Activated T-helper 1 cell treated with anti-CD3 and anti-CD28 coated beads, Interleukin-12 subunit alpha, Interleukin-12 subunit beta, Interleukin-2, Interleukin-4 antibody, amounts not matched to agents 30 ng/mL and 10 ng/mL and 1 ng/mL, durations not matched to agents 14 hours and 24 hours and 36 hours (primary cell): ENCODE measurements around the gene OPN4. TPM values are rescaled to one million over a fixed set of nuclear protein-coding genes. Genes with fewer than 3 reads are reported as not detected.
"Not testable (repeated sequence)": the region's sequence is repeated elsewhere in the genome, so short reads cannot be mapped to it uniquely, and the experiment has no call there.

Source experiments
- DNase-seq: peaks from one replicate; pipeline ENCODE4 v3.0.0; 2021; ENCODE audit warnings: low spot score
- H3K27ac Mint-ChIP-seq: one replicate; pipeline ENCODE4 v1.8.0; 2021; ENCODE audit warnings: mild to moderate bottlenecking, mixed read lengths
- H3K27me3 Mint-ChIP-seq: one replicate; pipeline ENCODE4 v1.8.0; 2022; ENCODE audit warnings: mild to moderate bottlenecking, moderate library complexity, mixed read lengths; ENCODE audit not compliant: insufficient read depth
- H3K36me3 Mint-ChIP-seq: one replicate; pipeline ENCODE4 v1.8.0; 2021; ENCODE audit warnings: low read depth, mixed read lengths
- H3K4me1 Mint-ChIP-seq: one replicate; pipeline ENCODE4 v1.8.0; 2021; ENCODE audit warnings: low read depth, mixed read lengths
- H3K4me3 Mint-ChIP-seq: one replicate; pipeline ENCODE4 v1.8.0; 2021; ENCODE audit warnings: mild to moderate bottlenecking, moderate library complexity, mixed read lengths
- H3K9me3 Mint-ChIP-seq: one replicate; pipeline ENCODE4 v1.8.0; 2021; ENCODE audit warnings: mixed read lengths
- intact Hi-C: fragments of 100-400 bp; cut with micrococcal nuclease; formaldehyde crosslinking; loops from one replicate; pipeline ENCODE4 v1.15.1; 2024
- total RNA-seq: library from RNA; stranded (reverse); gene quantifications from 2 replicates; pipeline ENCODE4 v1.2.3, GENCODE V29; 2022

The OPN4 gene
- total RNA-seq, 1 donor from 2014 or later = not detected

DNA sequence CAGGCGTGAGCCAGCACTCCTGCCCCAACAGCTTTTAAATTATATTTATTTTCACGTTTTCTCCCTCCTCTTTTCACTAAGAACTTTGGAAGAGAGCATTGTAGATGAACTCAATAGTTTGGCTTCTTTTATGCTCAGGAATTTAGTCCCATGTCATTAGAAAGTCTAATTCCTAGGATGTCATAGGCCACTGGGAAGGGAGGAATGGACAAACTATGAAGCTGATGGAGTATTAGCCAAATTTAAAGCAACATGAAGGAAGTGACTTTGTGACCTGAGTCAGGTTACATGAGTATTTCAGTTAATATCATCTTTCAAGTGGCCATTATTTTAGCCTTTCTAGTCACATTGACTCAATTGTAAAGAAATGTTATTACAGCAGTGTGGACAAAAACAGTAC lies 18.0 kb upstream of the OPN4 start:
- Mint-ChIP-seq H3K27me3 (peaks cover 35% of the 10 kb centered on the region), H3K36me3 (no peaks in the 10 kb centered on the region), H3K9me3 (peaks cover 1% of the 10 kb centered on the region), H3K4me1 (no peaks in the 10 kb centered on the region), H3K4me3 (no peak overlapping the region), H3K27ac (no peak overlapping the region)
- intact Hi-C loops = no loop called here
- DNase-seq = no peak

DNA sequence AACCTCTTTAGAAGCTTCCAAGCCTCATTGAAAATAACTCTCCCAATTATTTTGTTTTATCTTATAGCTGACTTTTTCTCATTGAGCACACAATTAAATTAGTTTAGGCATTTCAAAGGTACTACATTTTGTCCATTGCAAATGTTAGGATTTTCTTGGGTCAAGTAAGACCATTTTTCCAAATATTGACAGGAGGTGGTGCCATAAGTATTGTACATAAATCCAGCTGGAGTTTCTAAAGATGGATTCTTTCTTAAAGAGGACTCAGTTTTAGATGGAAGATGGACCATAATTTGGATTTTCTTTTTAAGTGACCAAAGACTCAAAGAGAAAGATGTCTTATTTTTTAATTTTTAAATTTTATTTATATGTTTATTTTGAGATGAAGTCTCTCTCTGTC lies 12.3 kb upstream of the OPN4 start:
- intact Hi-C loops = no loop called here
- Mint-ChIP-seq H3K27me3 (peaks cover 19% of the 10 kb centered on the region), H3K4me3 (no peak overlapping the region), H3K36me3 (peaks cover 2% of the 10 kb centered on the region), H3K27ac (no peak overlapping the region), H3K9me3 (peaks cover 9% of the 10 kb centered on the region), H3K4me1 (peaks cover 11% of the 10 kb centered on the region)
- no peak for DNase-seq

DNA sequence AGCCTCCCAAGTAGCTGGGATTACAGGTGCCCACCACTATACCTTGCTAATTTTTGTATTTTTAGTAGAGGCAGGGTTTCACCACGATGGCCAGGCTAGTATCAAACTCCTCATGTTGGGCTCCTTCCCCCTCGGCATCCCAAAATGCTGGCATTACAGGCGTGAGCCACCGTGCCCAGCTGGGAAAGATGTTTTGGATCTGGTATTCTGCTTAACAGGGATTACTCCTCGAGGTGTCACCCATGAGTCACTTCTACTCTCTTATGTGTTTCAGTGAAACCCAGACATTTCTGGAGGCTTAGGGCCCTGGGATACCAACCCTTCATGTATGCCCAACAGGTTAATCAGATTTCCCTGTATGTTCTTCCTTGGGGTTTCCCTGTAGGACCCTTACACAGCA lies 11.8 kb upstream of the OPN4 start:
- intact Hi-C loops = no loop called here
- H3K27me3 Mint-ChIP-seq = peaks cover 15% of the 10 kb centered on the region
- H3K27ac Mint-ChIP-seq = no peak overlapping the region
- H3K4me3 Mint-ChIP-seq = no peak overlapping the region
- peaks cover 11% of the 10 kb centered on the region for H3K4me1 Mint-ChIP-seq
- peaks cover 2% of the 10 kb centered on the region for H3K36me3 Mint-ChIP-seq
- H3K9me3 Mint-ChIP-seq = peaks cover 9% of the 10 kb centered on the region
- no peak for DNase-seq

DNA sequence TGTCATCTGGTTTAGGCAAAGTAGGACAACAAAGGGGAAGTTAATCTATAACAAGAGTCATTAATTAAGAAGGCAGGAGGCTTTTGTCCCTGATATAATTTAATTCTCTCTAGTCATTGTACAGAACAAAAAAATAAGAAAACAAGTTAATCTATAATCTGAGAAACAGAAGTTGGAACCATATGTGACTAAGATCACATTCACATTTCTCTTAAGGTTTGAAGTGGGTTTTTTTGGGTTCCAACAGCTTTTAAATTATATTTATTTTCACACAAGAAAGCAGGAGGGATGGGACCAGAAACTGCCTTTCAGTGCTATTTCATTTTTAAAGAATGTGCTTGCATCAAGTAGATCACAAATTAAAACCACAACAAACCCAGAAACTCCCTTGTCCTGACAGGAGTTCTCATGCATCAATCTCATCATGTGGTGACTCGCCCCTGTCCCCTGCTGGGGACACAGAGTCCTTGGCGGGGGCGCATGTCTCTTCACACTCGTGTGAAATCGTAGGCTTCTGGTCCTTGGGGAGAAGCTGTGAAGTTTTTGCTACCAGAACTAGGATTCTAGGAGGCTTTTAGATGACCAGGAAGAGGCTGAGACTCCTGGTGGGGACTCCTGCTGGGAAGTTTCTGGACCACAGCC lies 10.1 kb upstream of the OPN4 start:
- H3K9me3 Mint-ChIP-seq = peaks cover 9% of the 10 kb centered on the region
- no peak overlapping the region for H3K27ac Mint-ChIP-seq
- peaks cover 15% of the 10 kb centered on the region for H3K27me3 Mint-ChIP-seq
- H3K36me3 Mint-ChIP-seq = peaks cover 2% of the 10 kb centered on the region
- peaks cover 11% of the 10 kb centered on the region for H3K4me1 Mint-ChIP-seq
- H3K4me3 Mint-ChIP-seq = no peak overlapping the region
- DNase-seq = no peak
- intact Hi-C loops = no loop called here

DNA sequence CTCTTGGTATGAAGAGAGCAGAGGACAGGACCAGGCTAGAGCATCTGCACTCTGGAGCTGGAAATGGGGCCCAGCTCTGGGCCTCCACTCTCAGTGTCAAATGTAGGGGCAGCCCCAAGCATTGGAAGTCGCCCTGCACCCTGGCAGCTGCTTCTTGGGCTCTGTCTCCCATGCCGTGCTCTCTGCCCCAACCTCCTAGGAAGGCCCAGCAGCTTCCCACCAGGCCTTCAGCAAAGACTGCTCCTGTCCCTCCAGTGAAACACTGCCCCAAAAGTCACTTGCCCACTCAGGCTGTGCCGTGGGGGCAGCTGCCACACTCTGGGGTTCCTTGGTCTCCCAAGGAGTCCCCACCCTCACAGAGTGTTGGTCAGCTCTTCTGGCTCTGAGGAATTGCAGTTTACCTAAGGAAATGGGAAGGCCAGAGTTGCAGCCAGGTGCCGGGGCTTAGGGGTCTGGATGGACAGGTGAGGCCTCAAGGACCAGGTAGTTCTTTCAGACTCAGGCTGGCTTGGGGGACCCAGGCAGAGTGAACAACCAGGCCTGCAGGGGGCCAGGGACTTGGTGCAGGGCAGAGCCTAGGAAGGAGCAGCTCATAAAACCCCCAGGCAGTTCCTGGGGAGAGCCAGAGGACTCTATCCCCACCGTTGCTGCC lies 9.4 kb upstream of the OPN4 start:
- H3K9me3 Mint-ChIP-seq = peaks cover 9% of the 10 kb centered on the region
- no peak for DNase-seq
- peaks cover 11% of the 10 kb centered on the region for H3K4me1 Mint-ChIP-seq
- no peak overlapping the region for H3K27ac Mint-ChIP-seq
- intact Hi-C loops = no loop called here
- H3K36me3 Mint-ChIP-seq = peaks cover 2% of the 10 kb centered on the region
- peaks cover 13% of the 10 kb centered on the region for H3K27me3 Mint-ChIP-seq
- H3K4me3 Mint-ChIP-seq = no peak overlapping the region

DNA sequence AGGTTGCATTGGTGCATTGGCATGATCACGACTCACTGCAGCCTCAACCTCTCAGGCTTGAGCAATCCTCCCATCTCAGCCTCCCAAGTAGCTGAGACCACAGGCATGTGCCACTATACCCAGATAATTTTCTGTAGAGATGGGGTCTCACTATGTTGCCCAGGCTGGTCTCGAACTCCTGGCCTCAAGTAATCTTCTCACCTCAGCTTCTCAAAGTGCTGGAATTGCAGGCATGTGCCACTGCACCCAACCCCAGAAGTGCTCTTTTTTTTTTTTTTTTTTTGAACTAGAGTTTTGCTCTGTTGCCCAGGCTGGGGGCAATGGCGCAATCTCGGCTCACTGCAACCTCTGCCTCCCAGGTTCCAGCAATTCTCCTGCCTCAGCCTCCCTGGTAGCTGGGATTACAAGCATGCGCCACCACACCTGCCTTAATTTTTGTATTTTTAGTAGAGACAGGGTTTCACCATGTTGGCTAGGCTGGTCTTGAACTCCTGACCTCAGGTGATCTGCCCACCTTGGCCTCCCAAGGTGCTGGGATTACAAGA lies 8.7 kb upstream of the OPN4 start:
- H3K4me3 Mint-ChIP-seq, H3K36me3 Mint-ChIP-seq, intact Hi-C loops, DNase-seq, H3K27ac Mint-ChIP-seq, H3K9me3 Mint-ChIP-seq: not testable (repeated sequence)
- H3K4me1 Mint-ChIP-seq = peaks cover 11% of the 10 kb centered on the region
- H3K27me3 Mint-ChIP-seq = peaks cover 10% of the 10 kb centered on the region

DNA sequence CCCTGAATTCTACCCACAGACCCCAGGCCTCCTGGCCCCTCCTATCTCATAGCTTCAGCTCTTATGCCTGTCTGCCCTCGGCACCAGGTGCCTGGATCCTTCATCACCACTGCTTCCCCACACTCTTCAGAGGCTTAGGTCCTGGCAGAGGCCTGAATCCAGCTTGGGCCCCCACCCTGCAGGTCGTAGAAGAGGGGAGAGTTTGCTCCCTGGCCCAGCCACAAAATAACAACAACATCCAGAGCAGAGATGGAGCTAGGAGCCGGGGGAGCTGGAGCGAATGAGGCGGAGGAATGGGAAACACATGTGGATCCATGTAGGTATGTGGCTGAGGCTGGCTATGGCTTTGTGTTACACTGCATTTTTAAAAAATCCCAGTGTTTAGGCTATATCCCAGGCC lies 7.8 kb upstream of the OPN4 start:
- intact Hi-C loops = no loop called here
- no peak for DNase-seq
- Mint-ChIP-seq H3K4me3 (no peak overlapping the region), H3K27me3 (peaks cover 10% of the 10 kb centered on the region), H3K4me1 (peaks cover 11% of the 10 kb centered on the region), H3K9me3 (peaks cover 6% of the 10 kb centered on the region), H3K36me3 (peaks cover 2% of the 10 kb centered on the region), H3K27ac (no peak overlapping the region)

DNA sequence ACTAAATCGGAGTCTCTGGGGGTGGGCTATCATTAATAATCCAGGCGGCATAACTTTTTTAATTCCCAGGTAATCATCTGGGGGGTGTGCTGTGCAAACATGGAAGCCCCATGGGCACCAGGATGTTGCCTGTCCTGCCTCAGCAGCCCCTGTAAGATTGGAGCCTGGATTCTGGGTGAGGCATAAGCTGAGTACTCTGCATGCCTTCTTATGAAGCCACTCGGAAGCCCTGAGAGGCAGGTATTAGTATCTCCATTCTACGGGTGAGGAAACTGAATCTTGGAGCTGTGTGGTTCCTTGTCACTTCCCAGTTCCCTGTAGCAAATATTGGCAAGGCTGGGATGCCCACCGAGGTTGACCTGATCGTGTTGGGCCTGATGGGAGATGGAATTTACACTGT lies 7.4 kb upstream of the OPN4 start:
- H3K9me3 Mint-ChIP-seq = peaks cover 2% of the 10 kb centered on the region
- DNase-seq = no peak
- H3K36me3 Mint-ChIP-seq = no peaks in the 10 kb centered on the region
- intact Hi-C loops = no loop called here
- peaks cover 6% of the 10 kb centered on the region for H3K27me3 Mint-ChIP-seq
- H3K4me1 Mint-ChIP-seq = peaks cover 11% of the 10 kb centered on the region
- no peak overlapping the region for H3K27ac Mint-ChIP-seq
- no peak overlapping the region for H3K4me3 Mint-ChIP-seq

DNA sequence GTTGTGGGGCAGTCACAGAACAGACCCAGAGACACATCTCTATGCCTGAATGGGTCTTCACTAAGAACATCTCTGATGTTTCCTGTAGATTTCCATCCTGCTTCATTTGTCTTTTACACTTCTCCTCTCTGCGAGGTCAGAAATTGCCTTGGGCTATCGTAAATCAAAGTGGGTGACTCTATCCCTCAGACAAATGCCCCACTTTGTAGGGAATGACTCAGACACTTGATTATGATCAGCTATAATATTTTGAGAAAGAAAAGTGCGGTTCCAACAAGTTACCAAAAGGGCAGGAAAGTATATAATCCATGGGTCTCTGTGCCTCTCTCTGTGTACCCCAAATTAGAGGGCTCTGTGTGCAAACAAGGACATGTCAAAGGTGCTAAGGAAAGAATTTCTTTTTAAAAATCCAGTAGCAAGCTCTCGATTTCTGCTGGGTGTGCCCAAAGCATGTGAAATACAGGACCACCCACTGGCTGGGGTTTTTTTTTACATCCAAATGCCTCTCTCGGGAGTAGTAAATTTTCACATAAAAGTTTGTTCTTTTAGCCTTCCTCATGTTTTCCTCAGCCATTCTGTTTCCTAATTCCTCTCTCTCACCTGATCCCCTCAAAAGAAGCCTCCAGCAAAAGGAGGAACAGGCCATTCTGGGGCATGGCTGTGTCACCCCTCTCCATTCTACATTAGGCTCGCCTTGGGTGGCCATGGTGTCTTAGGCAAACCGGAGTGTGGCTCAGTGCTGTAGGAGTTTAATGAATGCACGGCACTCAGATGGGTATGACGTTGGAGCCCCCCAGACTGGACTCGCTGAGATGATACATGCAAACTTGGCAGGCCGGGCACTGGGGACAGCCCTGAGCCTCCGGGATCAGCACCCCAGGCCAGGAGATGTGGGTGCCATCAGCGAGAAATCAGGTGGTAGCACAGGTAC lies 6.3 kb upstream of the OPN4 start:
- no peak overlapping the region for H3K27ac Mint-ChIP-seq
- no peak overlapping the region for H3K4me3 Mint-ChIP-seq
- peaks cover 11% of the 10 kb centered on the region for H3K4me1 Mint-ChIP-seq

DNA sequence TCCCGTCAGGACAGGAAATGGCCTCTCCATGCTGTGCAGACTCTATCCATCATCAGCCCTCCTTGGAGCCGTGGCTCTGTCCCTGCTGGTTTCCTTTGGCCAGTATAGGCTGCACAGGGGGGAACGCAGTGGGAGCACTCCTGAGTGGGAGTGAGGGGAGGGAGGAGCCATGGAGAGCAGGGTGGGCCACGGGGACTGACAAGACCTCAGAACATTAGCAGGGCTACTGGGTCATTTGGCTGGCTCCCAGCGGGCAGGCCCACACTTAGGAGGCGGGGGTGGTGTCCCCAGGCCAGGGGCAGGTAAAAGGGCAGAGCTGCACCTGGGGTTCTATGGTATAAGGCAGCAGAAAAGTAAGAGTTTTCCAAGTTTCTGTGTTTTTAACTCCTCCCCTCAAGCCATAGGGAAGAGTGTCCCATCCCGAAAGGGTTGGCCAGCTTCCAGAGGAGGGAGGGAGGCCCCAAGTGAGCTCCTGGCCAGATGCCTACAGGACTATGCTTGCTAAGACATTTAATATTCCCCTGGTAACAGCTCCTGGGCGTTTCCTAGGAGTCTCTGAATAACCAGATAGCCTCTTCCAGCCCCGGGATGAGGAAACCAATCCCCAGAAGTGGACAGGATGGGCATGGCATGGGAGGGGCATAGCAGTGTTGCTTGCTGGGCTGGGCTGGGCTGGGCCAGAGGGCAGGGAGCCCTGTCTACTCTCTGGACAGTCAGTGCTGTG lies 5.5 kb upstream of the OPN4 start:
- Mint-ChIP-seq H3K9me3 (no peaks in the 10 kb centered on the region), H3K4me3 (no peak overlapping the region), H3K27me3 (no peaks in the 10 kb centered on the region), H3K36me3 (no peaks in the 10 kb centered on the region), H3K4me1 (peaks cover 3% of the 10 kb centered on the region), H3K27ac (no peak overlapping the region)
- intact Hi-C loops = no loop called here
- no peak for DNase-seq

More for the DNA sequence above, 6.3 kb upstream of the OPN4 start:
- Mint-ChIP-seq H3K36me3 (no peaks in the 10 kb centered on the region), H3K9me3 (no peaks in the 10 kb centered on the region), H3K27me3 (no peaks in the 10 kb centered on the region)
- intact Hi-C loops = no loop called here
- no peak for DNase-seq

DNA sequence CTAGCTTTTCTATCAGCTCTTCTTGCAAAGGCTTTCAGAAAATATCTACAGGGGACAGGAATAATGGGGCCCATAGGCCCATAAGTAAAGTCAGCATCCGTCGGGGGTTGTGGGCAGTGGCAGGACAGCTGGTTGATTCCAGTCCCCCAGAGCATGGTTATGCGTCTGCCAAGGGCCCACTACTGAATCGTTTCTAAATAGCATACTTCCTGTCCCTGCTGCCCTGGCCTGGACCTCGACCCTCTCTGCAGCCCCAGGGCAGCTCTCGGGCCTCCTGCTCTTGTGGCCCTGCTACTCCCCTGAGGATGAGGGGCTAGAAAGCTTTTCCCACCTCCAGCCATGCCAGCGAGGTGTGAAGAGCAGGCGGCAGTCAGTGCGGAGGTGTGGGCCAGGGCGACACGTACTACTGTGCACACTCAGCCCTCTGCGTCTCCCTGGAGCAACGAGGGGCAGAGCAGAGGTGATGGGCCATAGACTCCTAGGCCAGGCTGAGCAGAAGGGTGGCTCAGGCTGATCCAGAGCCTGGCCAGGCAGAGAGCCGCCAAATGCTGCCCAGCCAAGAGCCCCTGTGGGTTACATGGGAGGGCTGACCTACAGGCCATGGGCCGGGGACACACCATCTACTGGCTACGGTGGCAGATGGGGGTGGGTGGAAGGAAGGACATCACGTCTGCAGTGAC lies 4.7 kb upstream of the OPN4 start:
- intact Hi-C loops = no loop called here
- DNase-seq = no peak
- no peaks in the 10 kb centered on the region for H3K4me1 Mint-ChIP-seq
- H3K9me3 Mint-ChIP-seq = no peaks in the 10 kb centered on the region
- H3K27me3 Mint-ChIP-seq = no peaks in the 10 kb centered on the region
- no peak overlapping the region for H3K4me3 Mint-ChIP-seq
- H3K27ac Mint-ChIP-seq = no peak overlapping the region
- no peaks in the 10 kb centered on the region for H3K36me3 Mint-ChIP-seq

DNA sequence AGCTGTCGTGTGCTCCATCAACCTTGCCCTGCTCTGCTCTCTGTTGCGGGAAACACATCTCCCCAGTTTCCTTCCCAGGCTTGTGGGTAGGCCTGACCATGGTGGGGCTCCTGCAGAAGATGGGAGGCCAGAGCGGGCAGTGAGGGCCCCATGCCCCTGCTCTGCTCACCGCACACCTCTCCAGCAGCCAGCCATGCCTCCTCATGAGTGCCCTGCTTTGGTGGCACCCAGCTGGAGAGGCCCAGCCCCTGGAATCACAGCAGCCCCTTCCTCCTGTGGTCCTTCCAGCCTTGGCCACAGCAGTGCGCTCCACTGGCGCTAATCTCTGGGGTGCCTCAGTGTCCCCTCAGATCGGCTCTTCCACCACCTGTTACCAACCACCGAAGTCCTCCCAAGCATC lies 4.2 kb upstream of the OPN4 start:
- H3K27ac Mint-ChIP-seq = no peak overlapping the region
- H3K4me1 Mint-ChIP-seq = no peaks in the 10 kb centered on the region
- DNase-seq = no peak
- no peaks in the 10 kb centered on the region for H3K9me3 Mint-ChIP-seq
- no peak overlapping the region for H3K4me3 Mint-ChIP-seq
- intact Hi-C loops = no loop called here
- H3K36me3 Mint-ChIP-seq = no peaks in the 10 kb centered on the region
- no peaks in the 10 kb centered on the region for H3K27me3 Mint-ChIP-seq
